GM19438 (cell line): ENCODE data around the gene CBX4.

Source experiments
- ATAC-seq: cut with Tn5 transposase; IDR thresholded peaks from one replicate; pipeline ENCODE4 v1.9.1; 2021; ENCODE audit warnings: low read depth; ENCODE audit not compliant: unreplicated experiment

CBX4 gene

GRCh38 chr17:79831265-79832217 lies 7.7 kb downstream of the CBX4 start:
- ATAC-seq, result no peak

DNA sequence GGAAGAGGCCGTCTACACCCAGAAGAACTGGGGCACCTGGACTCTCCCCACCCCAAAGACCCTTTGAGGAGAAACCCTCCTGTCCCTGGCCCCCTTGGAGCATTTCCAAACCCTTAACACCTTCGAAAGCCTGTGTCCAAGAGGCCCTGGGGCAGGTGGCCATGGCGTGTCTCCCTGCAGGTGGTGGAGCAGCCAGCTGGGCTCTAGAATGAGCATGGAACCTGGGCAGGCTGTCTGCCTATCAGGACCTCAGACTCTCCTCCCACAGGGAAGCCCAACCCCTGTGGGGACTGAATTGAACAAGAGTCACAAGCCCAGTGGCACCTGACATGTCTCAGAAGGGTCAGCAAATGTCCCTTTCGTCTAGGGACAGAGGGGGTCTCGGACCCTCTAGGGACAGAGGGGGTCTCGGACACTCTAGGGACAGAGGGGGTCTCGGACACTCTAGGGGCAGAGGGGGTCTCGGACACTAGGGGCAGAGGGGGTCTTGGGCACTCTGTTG lies 8.4 kb downstream of the CBX4 start:
- no peak for ATAC-seq

DNA sequence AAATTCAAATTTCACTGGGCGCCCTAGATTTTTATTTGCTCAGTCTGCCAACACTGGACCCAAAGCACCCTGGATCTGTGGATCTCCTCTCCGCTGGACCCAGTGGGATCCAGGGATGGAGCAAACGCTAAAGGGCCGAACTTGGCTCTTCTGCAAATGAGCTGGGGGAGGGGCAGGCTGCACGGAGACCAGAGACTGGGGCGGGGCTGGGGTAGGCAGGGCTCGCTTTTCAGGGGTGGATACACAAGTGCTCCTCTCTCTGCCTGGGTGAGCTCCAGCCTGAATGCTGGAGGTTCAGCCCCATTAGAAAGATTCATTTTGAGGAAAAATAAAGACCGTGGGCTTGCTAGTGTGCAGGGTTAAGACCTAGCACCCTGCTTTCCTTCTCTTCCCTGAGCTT lies 8.9 kb downstream of the CBX4 start:
- no peak for ATAC-seq

GRCh38 chr17:79829457-79829856 lies 9.8 kb downstream of the CBX4 start:
- no peak for ATAC-seq

DNA sequence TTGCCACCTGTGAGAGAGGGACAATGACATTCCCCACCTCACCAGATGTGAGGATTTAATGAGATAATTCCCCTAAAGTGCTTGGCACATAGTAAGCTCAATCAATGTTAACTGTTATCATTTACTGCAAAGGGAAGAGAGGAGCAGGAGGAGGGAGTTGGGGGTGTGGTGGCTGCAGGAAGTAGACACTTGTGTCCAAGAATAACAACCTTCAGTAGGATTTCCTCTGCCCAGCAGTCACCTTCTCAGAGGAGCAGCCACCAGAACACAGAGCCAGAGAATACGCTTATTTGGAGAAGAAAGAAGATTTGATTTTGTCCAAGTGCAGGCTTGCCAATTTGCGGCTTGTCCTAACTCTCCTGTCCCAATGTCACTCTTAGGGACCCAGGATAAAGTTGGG lies 10.2 kb downstream of the CBX4 start:
- ATAC-seq, result no peak

- ATAC-seq, result no peak
Observed at GRCh38 chr17:79826841-79827578, 12.2 kb downstream of the CBX4 start.

DNA sequence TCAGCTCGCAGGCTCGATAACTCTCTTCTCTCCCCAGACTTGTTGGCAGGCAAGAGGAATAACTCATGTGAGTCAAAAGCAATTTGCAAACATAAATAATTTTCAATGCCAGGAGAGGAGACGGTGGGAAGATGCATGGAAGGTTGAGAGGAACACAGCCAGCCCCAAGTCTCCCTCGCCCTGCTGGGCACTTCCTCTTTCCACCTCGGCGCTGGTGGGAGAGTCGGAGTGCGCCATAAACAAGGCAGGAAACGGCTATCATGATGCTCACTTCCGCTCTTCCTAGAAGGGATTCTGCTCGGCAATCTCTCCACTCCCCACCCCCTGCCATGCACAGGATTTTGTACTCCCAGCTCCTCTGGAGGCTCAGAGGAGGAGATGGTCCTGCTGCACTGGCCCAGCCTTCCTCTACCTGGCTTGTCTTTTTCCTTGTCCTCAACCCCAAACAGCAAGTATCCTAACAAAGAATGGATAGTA lies 13.0 kb downstream of the CBX4 start:
- ATAC-seq, result no peak

GRCh38 chr17:79825580-79825921 lies 13.7 kb downstream of the CBX4 start:
- ATAC-seq, result no peak

GRCh38 chr17:79824893-79825579 lies 14.2 kb downstream of the CBX4 start:
- ATAC-seq, result no peak

- no peak for ATAC-seq
Observed at GRCh38 chr17:79824234-79824633, 15.0 kb downstream of the CBX4 start.

- ATAC-seq, result no peak
Observed at GRCh38 chr17:79822583-79823124, 16.6 kb downstream of the CBX4 start.

DNA sequence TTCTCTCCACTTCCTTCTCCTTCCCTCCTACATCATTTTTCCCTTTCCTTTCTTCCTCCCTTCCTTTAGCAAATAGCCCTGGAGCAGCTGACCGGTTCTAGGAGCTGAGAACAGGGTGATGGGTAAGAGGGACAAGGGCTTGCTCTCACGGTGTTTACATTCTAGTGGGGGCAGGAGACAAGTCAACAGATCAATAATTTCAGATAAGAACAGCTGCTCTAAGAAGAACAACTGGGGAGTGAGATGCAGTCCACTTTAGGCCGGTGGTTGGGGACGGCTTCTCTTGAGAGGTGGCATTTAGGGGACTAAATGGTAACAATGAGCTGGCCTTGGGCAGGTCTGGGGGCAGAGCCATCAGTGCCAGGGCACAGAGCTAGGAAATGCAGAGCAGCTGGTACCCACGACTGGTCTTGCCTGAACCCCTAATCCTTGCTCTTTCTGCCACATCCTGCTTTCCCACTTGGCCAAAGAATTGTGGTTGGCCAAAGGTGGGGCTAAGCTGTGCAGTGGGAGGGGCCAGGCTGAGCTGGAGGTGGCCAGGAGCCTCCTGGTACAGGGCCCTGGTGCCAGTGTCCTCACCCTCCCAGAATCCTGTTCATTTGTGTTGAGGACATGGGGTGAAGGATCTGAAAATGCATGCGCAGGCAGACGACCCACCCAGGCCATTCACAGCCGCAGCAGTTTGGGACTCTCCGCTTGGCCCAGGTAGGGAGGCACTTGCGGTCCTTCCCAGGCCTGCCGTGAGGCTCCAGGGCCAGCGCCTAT lies 17.7 kb downstream of the CBX4 start:
- no peak for ATAC-seq

DNA sequence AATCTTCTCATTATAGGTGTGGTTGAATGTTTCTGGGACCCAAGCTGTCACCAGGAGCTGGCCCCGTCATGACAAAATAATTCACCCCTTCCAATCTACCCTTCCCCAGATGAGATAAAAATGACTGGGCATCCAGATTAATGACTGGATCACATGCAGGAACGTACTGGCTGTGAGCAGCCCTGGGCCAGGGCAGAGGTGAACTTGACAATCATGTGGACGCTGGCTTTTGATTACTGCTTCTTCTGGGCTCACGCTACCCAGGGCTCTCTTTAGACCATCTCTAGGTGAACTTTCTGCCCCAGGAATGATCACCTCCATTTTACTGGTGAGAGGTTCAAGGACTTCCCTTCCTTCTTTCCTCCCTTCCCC lies 18.3 kb downstream of the CBX4 start:
- no peak for ATAC-seq

DNA sequence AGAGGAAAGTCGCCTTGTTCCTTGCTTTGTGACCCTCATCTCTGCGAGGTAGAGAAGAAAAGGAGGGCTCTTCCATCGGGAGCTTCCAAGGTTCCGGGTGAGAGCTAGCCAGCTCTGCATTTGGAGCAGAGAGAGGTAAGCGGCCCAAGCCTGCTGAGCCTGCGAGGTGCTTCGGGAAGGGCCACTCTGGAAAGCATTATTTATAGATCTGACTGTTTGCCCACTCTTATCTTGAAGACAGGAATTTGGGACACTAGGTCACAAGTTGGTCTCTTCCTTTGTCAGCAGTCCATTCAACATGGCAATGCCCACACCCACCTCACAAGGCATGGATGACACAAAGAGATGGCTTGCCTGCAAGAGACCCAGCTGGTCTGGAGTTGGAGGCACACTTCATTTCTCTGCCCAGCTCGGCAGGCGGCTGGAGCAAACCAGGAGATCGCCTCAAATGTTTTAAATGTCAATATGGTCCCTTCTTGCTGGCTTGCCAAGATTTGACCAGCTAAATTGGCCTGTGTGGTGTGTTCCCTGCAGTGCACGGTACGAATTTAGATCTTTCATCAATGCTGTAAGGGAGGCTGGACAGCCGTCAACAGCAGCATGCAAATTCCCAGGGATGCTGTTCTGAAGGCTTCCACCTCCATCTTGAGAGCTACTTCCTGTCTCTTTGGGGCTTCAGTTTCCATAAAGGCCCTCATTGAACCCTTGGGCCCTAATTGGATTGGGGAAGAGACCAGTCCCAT lies 19.5 kb downstream of the CBX4 start:
- no peak for ATAC-seq

DNA sequence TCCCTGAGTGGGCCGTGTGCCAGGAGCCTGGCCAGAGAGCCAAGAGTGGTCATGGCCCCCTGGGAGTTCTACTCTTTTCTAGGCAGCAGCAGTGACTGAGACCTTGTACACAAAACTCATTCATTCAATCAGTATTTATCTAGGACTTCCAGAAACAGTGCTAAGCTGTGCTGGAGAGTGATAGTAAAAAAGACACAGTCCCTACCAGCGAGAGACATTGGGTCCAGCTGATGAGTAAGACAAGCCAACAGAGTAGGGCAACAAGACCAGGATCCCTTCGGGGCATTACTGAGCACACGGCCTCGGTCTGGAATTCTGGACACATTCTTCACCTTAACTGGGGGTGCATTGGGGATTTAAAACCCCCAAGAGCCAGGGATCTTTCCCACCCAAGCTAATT lies 20.2 kb downstream of the CBX4 start:
- no peak for ATAC-seq

- no peak for ATAC-seq
Observed at GRCh38 chr17:79818026-79818758, 21.0 kb downstream of the CBX4 start.

- ATAC-seq, result no peak
Observed at GRCh38 chr17:79815836-79816461, 23.3 kb downstream of the CBX4 start.
